Hematopoietic multipotent progenitor cell (in vitro differentiated cells): ENCODE measurements around the gene GGN. TPM values are rescaled to one million over a fixed set of nuclear protein-coding genes. Genes with fewer than 3 reads are reported as not detected.

Experiments used
- total RNA-seq: library from RNA; depleted of rRNA; stranded (reverse); fragments of >200 nt; gene quantifications from one replicate; pipeline ENCODE4 v1.2.3, GENCODE V29; 2012

The GGN gene
- total RNA-seq, 1 donor, result under 0.01 TPM

Other genes starting within 250 kb of the GGN start
- 6.5 TPM for gene DPF1, start 163.8 kb downstream of the GGN start, total RNA-seq
- gene PPP1R14A, start 131.7 kb downstream of the GGN start, total RNA-seq, result 1.6 TPM
- 249 TPM for gene SPINT2, start 123.5 kb downstream of the GGN start, total RNA-seq
- 1.9 TPM for gene C19orf33, start 83.8 kb downstream of the GGN start, total RNA-seq
- 100 TPM for gene YIF1B, start 72.1 kb downstream of the GGN start, total RNA-seq
- gene KCNK6, start 68.2 kb downstream of the GGN start, total RNA-seq, result 2.4 TPM
- 9.2 TPM for gene CATSPERG, start 52.2 kb downstream of the GGN start, total RNA-seq
- gene PSMD8, start 13.5 kb downstream of the GGN start, total RNA-seq, result 254 TPM
- gene SPRED3, start 663 bp upstream of the GGN start, total RNA-seq, result under 0.01 TPM
- 9.4 TPM for gene FAM98C, start 15.1 kb upstream of the GGN start, total RNA-seq
- gene RASGRP4, start 38.2 kb upstream of the GGN start, total RNA-seq, result 23.4 TPM
- 2.7 TPM for gene RYR1, start 45.7 kb upstream of the GGN start, total RNA-seq
- gene MAP4K1, start 229.9 kb upstream of the GGN start, total RNA-seq, result 31.5 TPM
- 831 TPM for gene EIF3K, start 231.2 kb upstream of the GGN start, total RNA-seq